Liver (tissue), 9 donors: ENCODE measurements around the gene EXOC1L. TPM values are rescaled to one million over a fixed set of nuclear protein-coding genes. Genes with fewer than 3 reads are reported as not detected.

Source experiments
- DNase-seq: peaks from one replicate; pipeline ENCODE4 v3.0.0-alpha.2; 2017; ENCODE audit warnings: low spot score
- H3K27ac ChIP-seq, 2 donors: one replicate each; pipeline ENCODE4 v1.7.0; 2013; ENCODE audit warnings: inconsistent platforms in 2 of 2, low read length in 2 of 2, control low read depth in 1 of 2, low read depth in 1 of 2, mild to moderate bottlenecking in 1 of 2
- H3K27me3 ChIP-seq, 4 donors: one replicate each; pipeline versions ENCODE4 v1.6.1 to v1.7.0; 2013; ENCODE audit warnings: low read length in 3 of 4, inconsistent platforms in 1 of 4, mild to moderate bottlenecking in 1 of 4, moderate library complexity in 1 of 4; ENCODE audit not compliant: control insufficient read depth in 4 of 4, insufficient read depth in 4 of 4
- H3K36me3 ChIP-seq, 4 donors: one replicate each; pipeline versions ENCODE4 v1.6.1 to v1.7.0; 2013; ENCODE audit warnings: low read length in 3 of 4, mild to moderate bottlenecking in 3 of 4, low read depth in 1 of 4, moderate library complexity in 1 of 4; ENCODE audit not compliant: control insufficient read depth in 4 of 4, insufficient read depth in 3 of 4
- H3K4me1 ChIP-seq, 4 donors: one replicate each; pipeline versions ENCODE4 v1.6.1 to v1.7.0; 2013; ENCODE audit warnings: low read length in 3 of 4, mild to moderate bottlenecking in 3 of 4, moderate library complexity in 1 of 4; ENCODE audit not compliant: control insufficient read depth in 4 of 4, insufficient read depth in 4 of 4
- H3K4me3 ChIP-seq, 3 donors: one replicate each; pipeline versions ENCODE4 v1.6.1 to v1.7.0; 2013; ENCODE audit warnings: low read length in 3 of 3, control low read depth in 1 of 3, low read depth in 1 of 3, mild to moderate bottlenecking in 1 of 3
- H3K9ac ChIP-seq, 2 donors: one replicate each; pipeline ENCODE4 v1.7.0; 2013; ENCODE audit warnings: low read length in 2 of 2, mild to moderate bottlenecking in 2 of 2, moderate library complexity in 2 of 2, control low read depth in 1 of 2, low read depth in 1 of 2
- H3K9me3 ChIP-seq, 4 donors: one replicate each; pipeline versions ENCODE4 v1.6.1 to v1.7.0; 2013; ENCODE audit warnings: low read length in 3 of 4; ENCODE audit not compliant: control insufficient read depth in 4 of 4
- EGR1 ChIP-seq, 2 donors: IDR thresholded peaks; 2 replicates each; pipeline ENCODE4 v1.6.1; 2016 to 2018; ENCODE audit warnings: antibody characterized with exemption in 2 of 2, low read depth in 2 of 2
- FOXA1 ChIP-seq: IDR thresholded peaks from 2 replicates; pipeline ENCODE4 v1.6.1; 2016; ENCODE audit warnings: antibody characterized with exemption
- FOXA2 ChIP-seq: IDR thresholded peaks from 2 replicates; pipeline ENCODE4 v1.6.1; 2016; ENCODE audit warnings: antibody characterized with exemption
- GABPA ChIP-seq, 2 donors: IDR thresholded peaks in 1 of 2; conservative IDR thresholded peaks in 1 of 2; 2 replicates each; pipeline ENCODE4 v1.6.1; 2016; ENCODE audit warnings: antibody characterized with exemption in 2 of 2, mild to moderate bottlenecking in 1 of 2, moderate library complexity in 1 of 2
- HNF4A ChIP-seq, 2 donors: conservative IDR thresholded peaks; 2 replicates each; pipeline ENCODE4 v1.6.1; 2016; ENCODE audit warnings: antibody characterized with exemption in 2 of 2, mild to moderate bottlenecking in 2 of 2
- HNF4G ChIP-seq: IDR thresholded peaks from 2 replicates; pipeline ENCODE4 v1.6.1; 2016; ENCODE audit warnings: antibody characterized with exemption
- JUND ChIP-seq, 2 donors: IDR thresholded peaks; 2 replicates each; pipeline ENCODE4 v1.6.1; 2016; ENCODE audit warnings: antibody characterized with exemption in 2 of 2
- NR2F2 ChIP-seq: IDR thresholded peaks from 2 replicates; pipeline ENCODE4 v1.6.1; 2016; ENCODE audit warnings: antibody characterized with exemption
- RAD21 ChIP-seq, 2 donors: IDR thresholded peaks; 2 replicates each; pipeline ENCODE4 v1.6.1; 2016; ENCODE audit warnings: antibody characterized with exemption in 2 of 2, mild to moderate bottlenecking in 2 of 2
- RXRA ChIP-seq, 2 donors: IDR thresholded peaks; 2 replicates each; pipeline ENCODE4 v1.6.1; 2017 to 2018; ENCODE audit warnings: antibody characterized with exemption in 2 of 2, mild to moderate bottlenecking in 1 of 2
- SP1 ChIP-seq: IDR thresholded peaks from 2 replicates; pipeline ENCODE4 v1.6.1; 2018; ENCODE audit warnings: antibody characterized with exemption, mild to moderate bottlenecking
- TAF1 ChIP-seq: conservative IDR thresholded peaks from 2 replicates; pipeline ENCODE4 v1.6.1; 2016; ENCODE audit warnings: antibody characterized with exemption, mild to moderate bottlenecking
- YY1 ChIP-seq: IDR thresholded peaks from 2 replicates; pipeline ENCODE4 v1.6.1; 2016; ENCODE audit warnings: antibody characterized with exemption, mild to moderate bottlenecking
- WGBS: extraction: QIAGEN DNeasy Blood & Tissue Kit; methylation state at CpG from one replicate; pipeline ENCODE4 v1.1.7; 2013; 5-methylcytosine and 5-hydroxymethylcytosine counted together
- polyA plus RNA-seq, 2 donors: library from polyadenylated mRNA; stranded (reverse) in 1 of 2; unstranded in 1 of 2; fragments of 200-250 nt in 1 of 2; fragments of >200 nt in 1 of 2; fragmentation: Nextera tagmentation in 1 of 2; extraction: Ambion mirVana in 1 of 2; gene quantifications; one replicate each; pipeline versions ENCODE4 v1.2.1 to v1.2.3, GENCODE V29; 2013 to 2015
- total RNA-seq, 2 donors: library from RNA; depleted of rRNA; stranded (reverse); fragments of >200 nt; gene quantifications; one replicate each; pipeline ENCODE4 v1.2.3, GENCODE V29; 2014
- TF ChIP-seq, protein P1 (sequence below): IDR thresholded peaks from 2 replicates; pipeline ENCODE4 v1.6.1; 2016; ENCODE audit warnings: antibody characterized with exemption
- TF ChIP-seq, protein P2 (sequence below): IDR thresholded peaks from 2 replicates; pipeline ENCODE4 v1.6.1; 2016; ENCODE audit warnings: antibody characterized with exemption, mild to moderate bottlenecking
- TF ChIP-seq, protein P3 (sequence below): IDR thresholded peaks from 2 replicates; pipeline ENCODE4 v1.6.1; 2016; ENCODE audit warnings: antibody characterized with exemption
- TF ChIP-seq, protein P4 (sequence below): fragments of 150-350 bp; IDR thresholded peaks from 2 replicates; pipeline ENCODE4 v1.5.1; 2017; ENCODE audit warnings: improper control_type of control experiment, low read depth, low read length; ENCODE audit not compliant: missing input control
- TF ChIP-seq, protein P5 (sequence below): IDR thresholded peaks from 2 replicates; pipeline ENCODE4 v1.6.1; 2016; ENCODE audit warnings: antibody characterized with exemption
- donor health status: healthy.
- donor health status: healthy.
- donor health status: healthy.
- donor health status: healthy.
- donor health status: healthy.

Gene EXOC1L
- total and polyA plus RNA-seq, 4 donors = not detected

DNA sequence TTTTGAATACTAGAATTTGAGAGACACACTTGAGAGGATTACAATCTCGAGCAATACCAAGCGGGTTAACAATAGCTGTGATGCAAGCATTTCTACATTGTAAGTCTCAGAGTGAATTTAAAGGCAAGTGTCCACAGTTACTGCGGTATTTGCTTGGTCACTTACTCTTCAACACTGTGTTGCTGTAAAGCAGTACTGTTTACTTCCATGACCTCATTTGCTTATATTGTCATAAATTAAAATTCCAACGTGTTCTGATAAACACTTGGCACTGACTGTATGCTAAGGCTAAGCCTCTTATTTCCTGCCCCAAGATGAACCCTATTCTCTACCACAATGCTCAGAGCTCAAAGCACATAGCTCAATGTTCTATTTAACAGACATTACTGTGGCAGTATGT, 11.1 kb downstream of the EXOC1L start:
- Histone ChIP-seq H3K27ac (no peak overlapping the region), H3K9ac (no peak overlapping the region), H3K9me3 (no peaks in the 10 kb centered on the region), H3K4me3 (no peak overlapping the region), H3K36me3 (no peaks in the 10 kb centered on the region), H3K27me3 (peaks cover 0 to 2% (median under 1%) of the 10 kb centered on the region in 4 donors), H3K4me1 (no peaks in the 10 kb centered on the region)
- no peak for DNase-seq
- TF ChIP-seq RXRA (IDR thresholded peaks at IDR 0.05) = peak; percentile 13 to 41
- peak; percentile 16 for TF ChIP-seq SP1
- TF ChIP-seq EGR1 (IDR thresholded peaks at IDR 0.05; ENCODE audit: low read depth in 2 of 2) = no peak
- no peak for TF ChIP-seq HNF4G
- TF ChIP-seq GABPA (IDR thresholded peaks at IDR 0.05 in 1 of 2, conservative IDR thresholded peaks at IDR 0.05 in 1 of 2) = no peak
- WGBS = 57% methylated on average over 4 of the region's 4 CpGs

DNA sequence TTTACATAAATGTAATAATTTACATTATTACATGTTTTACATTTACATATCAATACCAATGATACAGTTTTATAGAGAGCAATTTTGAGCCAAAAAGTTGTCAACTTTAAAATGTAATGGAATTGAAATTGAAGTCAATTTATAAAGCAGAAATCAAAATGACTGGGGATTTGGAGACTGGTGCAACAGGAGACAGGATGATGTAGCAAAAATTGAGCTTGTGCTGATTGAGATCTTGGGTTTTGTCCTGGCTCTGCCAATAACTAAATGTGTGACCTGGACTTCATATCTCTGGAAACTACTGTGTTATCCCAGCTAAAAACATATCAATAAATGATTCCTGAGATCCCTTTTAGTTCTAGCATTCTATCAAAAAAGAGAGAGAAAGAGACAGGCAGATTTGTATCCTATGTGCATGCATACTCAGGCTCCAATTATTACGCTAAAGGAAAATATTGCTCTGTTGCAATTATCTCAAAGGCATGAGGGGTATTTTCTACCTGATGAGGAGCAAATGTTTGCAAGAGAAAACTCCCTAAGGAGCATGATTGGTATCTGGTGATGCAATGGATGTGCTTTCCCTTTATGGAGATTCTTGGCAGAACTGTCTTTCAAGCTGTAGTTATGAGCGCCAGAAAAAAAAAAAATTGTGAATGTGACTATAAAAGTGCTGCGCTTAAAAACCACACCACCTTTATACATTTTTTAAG, 14.7 kb downstream of the EXOC1L start:
- H3K27ac ChIP-seq = no peak overlapping the region
- no peak for DNase-seq
- no peaks in the 10 kb centered on the region for H3K4me1 ChIP-seq
- H3K4me3 ChIP-seq = no peak overlapping the region
- H3K27me3 ChIP-seq = peaks cover 0 to 7% (median 2%) of the 10 kb centered on the region in 4 donors
- no peak for TF ChIP-seq NR2F2
- TF ChIP-seq, protein P1, sequence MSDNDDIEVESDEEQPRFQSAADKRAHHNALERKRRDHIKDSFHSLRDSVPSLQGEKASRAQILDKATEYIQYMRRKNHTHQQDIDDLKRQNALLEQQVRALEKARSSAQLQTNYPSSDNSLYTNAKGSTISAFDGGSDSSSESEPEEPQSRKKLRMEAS = no peak
- TF ChIP-seq EGR1 (IDR thresholded peaks at IDR 0.05; ENCODE audit: low read depth in 2 of 2) = no peak
- TF ChIP-seq FOXA1 = no peak
- TF ChIP-seq, protein P2, sequence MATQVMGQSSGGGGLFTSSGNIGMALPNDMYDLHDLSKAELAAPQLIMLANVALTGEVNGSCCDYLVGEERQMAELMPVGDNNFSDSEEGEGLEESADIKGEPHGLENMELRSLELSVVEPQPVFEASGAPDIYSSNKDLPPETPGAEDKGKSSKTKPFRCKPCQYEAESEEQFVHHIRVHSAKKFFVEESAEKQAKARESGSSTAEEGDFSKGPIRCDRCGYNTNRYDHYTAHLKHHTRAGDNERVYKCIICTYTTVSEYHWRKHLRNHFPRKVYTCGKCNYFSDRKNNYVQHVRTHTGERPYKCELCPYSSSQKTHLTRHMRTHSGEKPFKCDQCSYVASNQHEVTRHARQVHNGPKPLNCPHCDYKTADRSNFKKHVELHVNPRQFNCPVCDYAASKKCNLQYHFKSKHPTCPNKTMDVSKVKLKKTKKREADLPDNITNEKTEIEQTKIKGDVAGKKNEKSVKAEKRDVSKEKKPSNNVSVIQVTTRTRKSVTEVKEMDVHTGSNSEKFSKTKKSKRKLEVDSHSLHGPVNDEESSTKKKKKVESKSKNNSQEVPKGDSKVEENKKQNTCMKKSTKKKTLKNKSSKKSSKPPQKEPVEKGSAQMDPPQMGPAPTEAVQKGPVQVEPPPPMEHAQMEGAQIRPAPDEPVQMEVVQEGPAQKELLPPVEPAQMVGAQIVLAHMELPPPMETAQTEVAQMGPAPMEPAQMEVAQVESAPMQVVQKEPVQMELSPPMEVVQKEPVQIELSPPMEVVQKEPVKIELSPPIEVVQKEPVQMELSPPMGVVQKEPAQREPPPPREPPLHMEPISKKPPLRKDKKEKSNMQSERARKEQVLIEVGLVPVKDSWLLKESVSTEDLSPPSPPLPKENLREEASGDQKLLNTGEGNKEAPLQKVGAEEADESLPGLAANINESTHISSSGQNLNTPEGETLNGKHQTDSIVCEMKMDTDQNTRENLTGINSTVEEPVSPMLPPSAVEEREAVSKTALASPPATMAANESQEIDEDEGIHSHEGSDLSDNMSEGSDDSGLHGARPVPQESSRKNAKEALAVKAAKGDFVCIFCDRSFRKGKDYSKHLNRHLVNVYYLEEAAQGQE = no peak
- TF ChIP-seq, protein P3, sequence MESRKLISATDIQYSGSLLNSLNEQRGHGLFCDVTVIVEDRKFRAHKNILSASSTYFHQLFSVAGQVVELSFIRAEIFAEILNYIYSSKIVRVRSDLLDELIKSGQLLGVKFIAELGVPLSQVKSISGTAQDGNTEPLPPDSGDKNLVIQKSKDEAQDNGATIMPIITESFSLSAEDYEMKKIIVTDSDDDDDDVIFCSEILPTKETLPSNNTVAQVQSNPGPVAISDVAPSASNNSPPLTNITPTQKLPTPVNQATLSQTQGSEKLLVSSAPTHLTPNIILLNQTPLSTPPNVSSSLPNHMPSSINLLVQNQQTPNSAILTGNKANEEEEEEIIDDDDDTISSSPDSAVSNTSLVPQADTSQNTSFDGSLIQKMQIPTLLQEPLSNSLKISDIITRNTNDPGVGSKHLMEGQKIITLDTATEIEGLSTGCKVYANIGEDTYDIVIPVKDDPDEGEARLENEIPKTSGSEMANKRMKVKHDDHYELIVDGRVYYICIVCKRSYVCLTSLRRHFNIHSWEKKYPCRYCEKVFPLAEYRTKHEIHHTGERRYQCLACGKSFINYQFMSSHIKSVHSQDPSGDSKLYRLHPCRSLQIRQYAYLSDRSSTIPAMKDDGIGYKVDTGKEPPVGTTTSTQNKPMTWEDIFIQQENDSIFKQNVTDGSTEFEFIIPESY = no peak
- TF ChIP-seq, protein P4, sequence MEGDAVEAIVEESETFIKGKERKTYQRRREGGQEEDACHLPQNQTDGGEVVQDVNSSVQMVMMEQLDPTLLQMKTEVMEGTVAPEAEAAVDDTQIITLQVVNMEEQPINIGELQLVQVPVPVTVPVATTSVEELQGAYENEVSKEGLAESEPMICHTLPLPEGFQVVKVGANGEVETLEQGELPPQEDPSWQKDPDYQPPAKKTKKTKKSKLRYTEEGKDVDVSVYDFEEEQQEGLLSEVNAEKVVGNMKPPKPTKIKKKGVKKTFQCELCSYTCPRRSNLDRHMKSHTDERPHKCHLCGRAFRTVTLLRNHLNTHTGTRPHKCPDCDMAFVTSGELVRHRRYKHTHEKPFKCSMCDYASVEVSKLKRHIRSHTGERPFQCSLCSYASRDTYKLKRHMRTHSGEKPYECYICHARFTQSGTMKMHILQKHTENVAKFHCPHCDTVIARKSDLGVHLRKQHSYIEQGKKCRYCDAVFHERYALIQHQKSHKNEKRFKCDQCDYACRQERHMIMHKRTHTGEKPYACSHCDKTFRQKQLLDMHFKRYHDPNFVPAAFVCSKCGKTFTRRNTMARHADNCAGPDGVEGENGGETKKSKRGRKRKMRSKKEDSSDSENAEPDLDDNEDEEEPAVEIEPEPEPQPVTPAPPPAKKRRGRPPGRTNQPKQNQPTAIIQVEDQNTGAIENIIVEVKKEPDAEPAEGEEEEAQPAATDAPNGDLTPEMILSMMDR = no peak
- TF ChIP-seq YY1 = no peak
- no peak for TF ChIP-seq GABPA (IDR thresholded peaks at IDR 0.05 in 1 of 2, conservative IDR thresholded peaks at IDR 0.05 in 1 of 2)
- no peak for TF ChIP-seq SP1
- no peak for TF ChIP-seq HNF4G
- TF ChIP-seq, protein P5, sequence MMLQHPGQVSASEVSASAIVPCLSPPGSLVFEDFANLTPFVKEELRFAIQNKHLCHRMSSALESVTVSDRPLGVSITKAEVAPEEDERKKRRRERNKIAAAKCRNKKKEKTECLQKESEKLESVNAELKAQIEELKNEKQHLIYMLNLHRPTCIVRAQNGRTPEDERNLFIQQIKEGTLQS = no peak
- no peak for TF ChIP-seq JUND (IDR thresholded peaks at IDR 0.05)
- no peak for TF ChIP-seq RXRA (IDR thresholded peaks at IDR 0.05)
- no peak for TF ChIP-seq TAF1
- no peak for TF ChIP-seq FOXA2
- no peak for TF ChIP-seq RAD21 (IDR thresholded peaks at IDR 0.05)
- no peak for TF ChIP-seq HNF4A (conservative IDR thresholded peaks at IDR 0.05)
- peaks cover 2 to 12% (median 2%) of the 10 kb centered on the region in 4 donors for H3K9me3 ChIP-seq
- 90% methylated on average over 3 of the region's 3 CpGs for WGBS
- no peak overlapping the region for H3K9ac ChIP-seq
- peaks cover 0 to 2% (median 0%) of the 10 kb centered on the region in 4 donors for H3K36me3 ChIP-seq
